GM18505 (cell line): ENCODE results near the gene CCK.

Experiments
- ATAC-seq: cut with Tn5 transposase; IDR thresholded peaks from one replicate; pipeline ENCODE4 v1.9.1; 2021; ENCODE audit not compliant: unreplicated experiment
- POLR2A ChIP-seq: IDR thresholded peaks from 4 replicates; pipeline ENCODE4 v1.6.1; 2011; ENCODE audit warnings: borderline replicate concordance; ENCODE audit not compliant: insufficient read depth, insufficient read length; ENCODE audit errors: extremely low read depth

The CCK gene

DNA sequence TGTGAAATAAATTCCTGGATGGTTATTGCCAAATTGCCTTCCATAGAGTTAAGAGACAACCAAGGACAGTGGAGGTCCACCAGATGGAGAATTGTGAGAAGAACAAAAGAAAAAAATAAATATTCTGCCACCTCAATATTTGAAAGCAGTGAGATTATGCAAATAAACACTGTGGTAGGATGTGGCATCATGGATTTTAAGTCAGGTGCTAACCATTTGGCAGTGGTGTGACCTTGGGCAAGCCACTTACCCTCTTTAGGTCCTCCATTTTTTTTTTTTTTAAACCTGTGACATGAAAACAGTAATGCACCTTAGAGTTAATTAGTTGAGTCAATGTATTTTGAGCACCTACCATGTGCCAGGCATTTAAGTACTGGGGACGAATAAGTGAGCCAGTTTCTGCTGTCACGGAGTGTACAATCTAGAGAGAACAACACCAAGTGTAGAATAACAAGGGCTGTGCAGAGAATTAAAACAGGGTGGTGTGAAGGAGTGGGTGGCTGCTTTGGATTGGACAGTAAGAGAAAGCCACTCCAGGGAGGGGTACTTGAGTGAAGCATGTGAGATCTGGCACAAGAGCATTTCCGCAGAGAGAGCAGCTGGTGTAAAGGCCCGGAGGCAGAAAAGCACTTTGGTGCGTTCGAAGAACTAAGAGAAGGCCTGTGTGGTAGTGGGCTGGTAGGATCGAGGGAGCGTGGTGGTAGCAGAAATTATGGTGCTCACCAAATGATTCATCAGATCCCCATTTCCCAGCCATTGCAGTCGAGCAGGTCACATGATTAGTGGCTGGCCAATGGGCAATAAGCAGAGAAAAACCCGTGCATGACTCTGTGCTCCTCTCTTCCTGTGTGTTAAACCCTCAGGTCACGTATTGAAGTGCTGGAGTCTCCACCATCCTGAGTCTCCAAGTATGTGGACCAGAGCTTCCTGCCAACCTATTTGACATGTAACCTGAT is 39.2 kb downstream of the CCK start:
- peak; percentile 38 for TF ChIP-seq POLR2A
- no peak for ATAC-seq

- ATAC-seq: no peak
Observed at GRCh38 chr3:42225486-42226363, 40.3 kb downstream of the CCK start.

DNA sequence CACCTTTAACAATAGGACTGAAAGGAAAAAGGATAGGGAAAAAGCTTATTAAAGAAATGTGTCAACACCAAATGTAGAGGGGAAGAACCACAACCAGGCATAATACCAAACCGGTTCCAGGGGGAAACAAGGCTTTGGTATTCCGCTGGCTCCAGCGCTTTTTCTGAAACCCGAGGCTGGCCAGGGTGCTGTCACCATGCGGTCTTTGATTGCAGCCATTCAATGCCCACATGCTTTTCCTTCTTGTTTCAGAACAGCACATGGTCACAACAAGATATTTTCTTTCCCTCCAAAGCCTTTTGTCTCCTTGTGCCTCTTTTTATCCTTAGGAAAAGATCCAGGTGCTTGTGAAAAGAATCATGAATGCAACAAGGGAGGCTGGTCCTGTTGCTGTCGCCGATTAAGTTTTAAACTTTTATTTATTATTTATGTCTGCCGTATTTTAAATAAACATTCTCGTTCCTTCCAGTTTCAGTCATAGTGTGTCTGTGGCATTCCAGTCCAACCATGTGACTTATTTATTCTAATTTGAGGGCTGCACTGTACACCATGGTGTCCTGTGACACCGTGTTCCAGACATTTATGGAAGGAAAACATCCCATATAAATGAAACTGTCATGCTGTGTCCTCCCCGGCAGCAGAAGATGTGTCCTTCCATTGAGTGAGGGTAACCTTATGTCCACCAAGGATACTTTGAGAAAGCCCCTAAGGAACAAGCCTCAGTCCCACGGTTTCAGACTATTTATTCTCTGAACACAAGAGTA is 41.1 kb downstream of the CCK start:
- ATAC-seq: no peak
- no peak for TF ChIP-seq POLR2A

More at GRCh38 chr3:42225486-42226363, 40.3 kb downstream of the CCK start:
- no peak for TF ChIP-seq POLR2A

DNA sequence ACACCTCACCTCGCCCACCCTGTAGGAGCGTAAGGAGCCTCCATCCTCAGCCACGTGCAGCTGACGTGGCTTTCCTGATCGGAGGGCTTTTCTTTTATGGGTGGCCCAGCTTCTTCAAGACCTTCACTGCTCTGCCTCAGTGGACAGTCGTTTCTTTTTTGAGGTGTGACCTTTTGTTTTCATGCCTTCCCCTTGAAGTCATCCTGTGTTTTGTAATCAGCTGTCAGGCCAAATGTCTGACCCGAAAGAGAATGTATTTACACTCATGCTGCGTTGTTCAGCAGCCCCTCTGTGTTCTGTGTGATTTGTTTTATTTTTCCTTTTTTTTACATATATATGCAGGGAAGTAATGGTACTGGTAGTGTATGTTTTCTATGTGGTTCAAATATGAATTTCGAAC is 41.8 kb downstream of the CCK start:
- no peak for ATAC-seq
- TF ChIP-seq POLR2A: no peak

- TF ChIP-seq POLR2A: no peak
- no peak for ATAC-seq
Observed at GRCh38 chr3:42222942-42223693, 42.9 kb downstream of the CCK start.

DNA sequence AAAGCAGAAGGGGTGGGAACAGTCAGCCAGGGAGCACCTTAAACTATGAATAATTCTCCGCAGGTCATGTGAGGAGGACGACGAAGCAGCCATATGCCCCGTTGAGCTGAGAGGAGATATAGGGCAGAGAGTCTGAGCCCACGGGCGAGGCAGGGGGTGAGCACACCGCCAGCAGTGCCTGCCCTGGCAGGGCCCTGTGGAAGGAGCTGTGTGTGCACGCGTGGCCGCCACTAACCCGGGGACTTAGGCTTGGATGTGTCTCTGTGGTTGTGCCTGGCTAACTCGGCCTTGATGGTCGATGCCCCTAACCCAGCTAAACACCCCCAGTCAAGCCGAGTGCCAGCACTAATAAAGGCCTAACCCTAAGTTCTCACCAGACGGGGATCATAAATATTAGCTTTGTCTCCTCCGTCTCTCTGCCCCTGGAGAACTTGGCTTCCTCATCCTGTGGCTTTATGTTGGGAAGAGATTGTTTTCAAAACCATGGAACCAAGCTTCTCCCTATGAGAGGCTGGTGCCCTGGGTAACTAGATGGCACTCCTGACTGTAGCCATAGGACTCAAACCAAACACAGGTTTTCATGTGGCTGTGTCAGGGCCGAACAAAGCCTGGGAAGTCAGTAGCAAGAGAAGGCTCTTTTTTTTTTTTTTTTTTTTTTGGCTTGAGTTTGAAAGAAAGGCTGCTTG is 45.4 kb downstream of the CCK start:
- no peak for ATAC-seq
- TF ChIP-seq POLR2A: no peak

GRCh38 chr3:42216931-42217333 is 49.1 kb downstream of the CCK start:
- TF ChIP-seq POLR2A: no peak

DNA sequence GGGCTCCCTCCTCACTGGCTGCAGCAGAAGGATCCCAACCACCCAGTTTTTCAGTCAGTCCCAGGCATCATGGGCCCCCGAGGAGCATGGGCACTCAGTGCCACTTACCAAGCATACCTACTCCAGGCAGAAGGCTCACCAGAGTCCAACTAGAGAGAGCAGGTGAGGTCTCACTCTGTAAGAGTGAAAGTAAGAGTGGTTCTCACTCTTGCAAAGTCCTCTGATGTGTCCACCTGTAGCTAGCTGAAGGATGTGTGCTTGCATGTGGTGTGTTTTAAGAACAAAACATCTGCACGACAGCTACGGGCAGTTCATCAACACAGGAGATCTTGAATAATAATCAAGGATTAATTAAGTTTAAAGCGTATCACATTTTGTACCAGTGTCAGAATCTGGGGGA is 49.7 kb downstream of the CCK start:
- TF ChIP-seq POLR2A: no peak
- ATAC-seq: peak; percentile 58

More at GRCh38 chr3:42216931-42217333, 49.1 kb downstream of the CCK start:
- ATAC-seq: no peak

DNA sequence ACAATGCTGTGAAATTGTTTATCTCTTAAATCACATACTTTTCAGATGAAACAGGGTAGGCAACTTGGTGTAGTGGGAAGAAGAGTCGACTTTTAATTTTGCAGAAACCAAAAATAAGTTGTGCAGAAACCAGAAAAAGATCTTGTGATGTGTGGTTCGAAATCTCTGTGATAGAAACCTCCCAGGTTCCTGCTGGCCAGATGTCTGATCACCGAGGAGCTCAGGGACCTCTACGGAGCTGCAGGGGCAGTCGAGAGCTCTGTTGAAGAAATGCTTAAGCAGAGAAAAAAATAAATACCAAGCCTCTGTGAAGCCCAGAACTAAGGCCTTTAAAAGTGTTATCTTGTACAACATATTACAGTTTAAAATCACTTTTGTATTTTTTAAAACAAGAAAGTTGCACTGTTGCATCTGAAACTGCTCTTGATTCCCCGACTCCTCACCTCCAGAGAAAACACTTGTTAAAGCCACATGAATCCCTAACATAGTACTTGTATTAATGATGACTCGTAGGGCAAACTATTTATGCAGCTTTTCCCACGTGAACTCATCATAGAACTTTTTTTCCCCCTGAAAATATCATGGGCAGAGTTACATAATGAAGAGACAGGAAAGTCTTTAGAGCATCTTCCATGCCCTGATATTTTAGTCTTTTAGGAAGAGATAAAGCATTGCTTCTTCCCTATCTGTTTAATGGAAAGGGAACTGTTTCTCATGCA is 51.3 kb downstream of the CCK start:
- ATAC-seq: peak; percentile 42
- no peak for TF ChIP-seq POLR2A

DNA sequence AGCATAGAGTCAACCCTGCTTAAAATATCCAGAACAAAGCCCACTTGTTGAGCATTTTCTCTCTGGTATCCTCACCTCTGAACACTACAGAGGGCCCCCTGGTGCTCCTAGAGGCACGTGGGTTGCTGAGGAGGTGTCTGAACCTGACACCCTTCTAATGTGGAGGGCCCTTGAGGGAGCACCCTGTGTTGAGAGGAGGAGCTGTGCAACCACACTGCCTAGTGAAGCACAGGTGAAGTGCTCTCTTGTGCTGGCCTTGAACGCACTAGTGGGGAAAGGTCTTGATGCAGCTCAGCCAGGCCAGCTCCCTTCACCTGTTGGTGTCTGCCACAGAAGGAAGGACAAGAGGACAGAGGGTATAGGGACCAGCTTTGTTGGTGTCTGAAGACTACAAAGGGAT is 51.9 kb downstream of the CCK start:
- TF ChIP-seq POLR2A: peak; percentile 14
- ATAC-seq: peak; percentile 9

GRCh38 chr3:42213417-42213816 is 52.6 kb downstream of the CCK start:
- no peak for TF ChIP-seq POLR2A
- ATAC-seq: peak; percentile 64
